ENCODE data around the gene C1D. TPM values are rescaled to one million over a fixed set of nuclear protein-coding genes. Genes with fewer than 3 reads are reported as not detected.

C1D gene
- total RNA-seq, 2 experiments from 2014 or later: 28.1 to 35.0 TPM

GRCh38 chr2:68104111-68104835 is 41.5 kb upstream of the C1D start:
- ChIA-PET CTCF (interaction anchor here (1.1 kb wide), 1 partner anchor 18 kb away, joined by 5 read pairs; no protein-coding TSS in a partner anchor), POLR2A (no interaction called here)
- peaks cover 5% of the 10 kb centered on the region for H3K36me3 Mint-ChIP-seq (ENCODE audit: low read depth)
- no peaks in the 10 kb centered on the region for H3K27me3 Mint-ChIP-seq
- peaks cover 2% of the 10 kb centered on the region for H3K4me1 Mint-ChIP-seq (ENCODE audit: low read depth)
- no peak for TF ChIP-seq CTCF (IDR thresholded peaks at IDR 0.05)
- H3K27ac Mint-ChIP-seq: no peak overlapping the region
- peaks cover 11% of the 10 kb centered on the region for H3K9me3 Mint-ChIP-seq
- ATAC-seq (no peak), DNase-seq (no peak)
- intact Hi-C loops (cut with micrococcal nuclease): no loop called here
- no peak overlapping the region for H3K4me3 Mint-ChIP-seq

- Mint-ChIP-seq H3K27ac (no peak overlapping the region), H3K27me3 (no peaks in the 10 kb centered on the region), H3K36me3 (ENCODE audit: low read depth) (peaks cover 5% of the 10 kb centered on the region), H3K9me3 (peaks cover 11% of the 10 kb centered on the region), H3K4me1 (ENCODE audit: low read depth) (peaks cover 7% of the 10 kb centered on the region), H3K4me3 (no peak overlapping the region)
- DNase-seq (no peak), ATAC-seq (no peak)
- no peak for TF ChIP-seq CTCF (IDR thresholded peaks at IDR 0.05)
- intact Hi-C loops (cut with micrococcal nuclease): no loop called here
- ChIA-PET CTCF (no interaction called here), POLR2A (interaction anchor here (0.7 kb wide), 1 partner anchor 72 kb away, joined by 3 read pairs; no protein-coding TSS in a partner anchor)
Observed at GRCh38 chr2:68103709-68104055, 40.9 kb upstream of the C1D start.

DNA sequence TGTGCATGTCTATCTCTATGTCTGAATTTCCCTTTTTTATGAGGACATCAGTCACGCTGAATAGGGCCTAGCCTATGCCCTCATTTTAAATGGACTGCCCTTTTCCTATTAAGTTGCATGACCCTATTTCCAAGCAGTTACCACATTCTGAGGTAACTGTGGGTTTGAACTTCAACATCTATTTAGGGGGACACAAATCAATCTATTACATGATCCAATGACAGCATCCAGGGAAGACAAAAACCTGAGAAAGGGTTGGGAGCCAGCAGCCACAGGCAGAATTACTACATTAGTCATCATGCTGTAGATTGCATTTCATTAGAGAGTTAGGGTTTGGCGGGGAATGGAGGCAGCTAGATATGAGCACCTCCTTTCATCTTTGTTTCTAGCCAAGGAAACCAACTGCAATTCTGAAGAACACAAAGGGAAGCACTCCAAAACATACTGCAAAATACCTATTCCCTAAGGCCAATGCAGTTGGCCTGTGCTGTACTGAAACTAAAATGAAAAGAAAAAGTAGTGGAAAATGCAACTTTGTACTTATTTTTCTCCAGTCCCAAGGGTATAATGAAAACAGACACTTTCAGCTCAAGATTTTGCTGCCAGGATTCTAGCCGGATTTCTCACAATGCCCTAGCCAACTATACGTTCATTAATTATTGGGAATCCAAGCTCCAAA is 40.4 kb upstream of the C1D start:
- CTCF ChIA-PET: no interaction called here
- TF ChIP-seq CTCF (IDR thresholded peaks at IDR 0.05): no peak
- Mint-ChIP-seq H3K27ac (no peak overlapping the region), H3K27me3 (no peaks in the 10 kb centered on the region), H3K4me1 (ENCODE audit: low read depth) (peaks cover 7% of the 10 kb centered on the region), H3K36me3 (ENCODE audit: low read depth) (peaks cover 5% of the 10 kb centered on the region), H3K4me3 (no peak overlapping the region), H3K9me3 (peaks cover 11% of the 10 kb centered on the region)
- POLR2A ChIA-PET: interaction anchor here (0.7 kb wide), 1 partner anchor 72 kb away, joined by 3 read pairs; no protein-coding TSS in a partner anchor
- no peak for ATAC-seq
- no peak for DNase-seq
- intact Hi-C loops (cut with micrococcal nuclease): no loop called here

- no peak for DNase-seq
- Mint-ChIP-seq H3K4me1 (ENCODE audit: low read depth) (peaks cover 7% of the 10 kb centered on the region), H3K9me3 (peaks cover 4% of the 10 kb centered on the region), H3K4me3 (no peak overlapping the region), H3K36me3 (ENCODE audit: low read depth) (no peaks in the 10 kb centered on the region), H3K27ac (no peak overlapping the region), H3K27me3 (no peaks in the 10 kb centered on the region)
- no peak for TF ChIP-seq CTCF (IDR thresholded peaks at IDR 0.05)
- no peak for ATAC-seq
- ChIA-PET CTCF (no interaction called here), POLR2A (no interaction called here)
- intact Hi-C loops (cut with micrococcal nuclease): no loop called here
Observed at GRCh38 chr2:68100189-68100588, 37.4 kb upstream of the C1D start.

GRCh38 chr2:68099260-68099659 is 36.5 kb upstream of the C1D start:
- intact Hi-C loops (cut with micrococcal nuclease): no loop called here
- POLR2A ChIA-PET: no interaction called here
- no peak for TF ChIP-seq CTCF (IDR thresholded peaks at IDR 0.05)
- no peak overlapping the region for H3K27ac Mint-ChIP-seq
- H3K27me3 Mint-ChIP-seq: no peaks in the 10 kb centered on the region
- no peaks in the 10 kb centered on the region for H3K36me3 Mint-ChIP-seq (ENCODE audit: low read depth)
- CTCF ChIA-PET: interaction anchor here (1.9 kb wide), 1 partner anchor 23 kb away, joined by 8 read pairs; no protein-coding TSS in a partner anchor
- no peak overlapping the region for H3K4me3 Mint-ChIP-seq
- no peaks in the 10 kb centered on the region for H3K9me3 Mint-ChIP-seq
- DNase-seq (no peak), ATAC-seq (no peak)
- peaks cover 7% of the 10 kb centered on the region for H3K4me1 Mint-ChIP-seq (ENCODE audit: low read depth)
